Spinal cord (tissue), 10 donors: Measurements from ENCODE around the gene NUP210L. TPM values are rescaled to one million over a fixed set of nuclear protein-coding genes. Genes with fewer than 3 reads are reported as not detected.
"Not testable (repeated sequence)": the region's sequence is repeated elsewhere in the genome, so short reads cannot be mapped to it uniquely, and the experiment has no call there.

Source experiments
- DNase-seq, 6 donors: peaks; one replicate each; pipeline versions ENCODE4 v3.0.0 to v3.0.0-alpha.2; 2013 to 2015; ENCODE audit warnings: low spot score in 6 of 6, low read depth in 4 of 6
- H3K27ac ChIP-seq: one replicate; pipeline ENCODE4 v1.5.1; 2013; ENCODE audit warnings: low read depth, low read length, control low read depth
- H3K27me3 ChIP-seq: one replicate; pipeline ENCODE4 v1.6.1; 2013; ENCODE audit warnings: low read length; ENCODE audit not compliant: control insufficient read depth, insufficient read depth
- H3K36me3 ChIP-seq: one replicate; pipeline ENCODE4 v1.6.1; 2013; ENCODE audit warnings: low read length; ENCODE audit not compliant: control insufficient read depth, insufficient read depth
- H3K4me1 ChIP-seq: one replicate; pipeline ENCODE4 v1.6.1; 2013; ENCODE audit warnings: low read length; ENCODE audit not compliant: control insufficient read depth, insufficient read depth
- H3K4me3 ChIP-seq: one replicate; pipeline ENCODE4 v1.5.1; 2013; ENCODE audit warnings: low read depth, low read length, control low read depth
- H3K9me3 ChIP-seq: one replicate; pipeline ENCODE4 v1.6.1; 2013; ENCODE audit warnings: low read length; ENCODE audit not compliant: control insufficient read depth, insufficient read depth
- WGBS: methylation state at CpG from one replicate; pipeline ENCODE4 v1.1.5; 2013; ENCODE audit warnings: missing lambda C conversion rate; ENCODE audit not compliant: insufficient coverage; 5-methylcytosine and 5-hydroxymethylcytosine counted together
- polyA plus RNA-seq, 2 donors: library from polyadenylated mRNA; unstranded; fragments of 120-200 nt; gene quantifications; one replicate each; pipeline ENCODE4 v1.2.1, GENCODE V29; 2013; ENCODE audit not compliant: insufficient read length in 2 of 2
- total RNA-seq, 2 donors: library from RNA; depleted of rRNA in 1 of 2; stranded (reverse); fragments of 120-200 nt in 1 of 2; fragments of >200 nt in 1 of 2; gene quantifications; one replicate each; pipeline versions ENCODE4 v1.2.3 to v1.2.4, GENCODE V29; 2013 to 2014
- donor health status: healthy.

NUP210L gene
- total and polyA plus RNA-seq, 4 donors = 0.10 to 0.48 (median 0.13) TPM

DNA sequence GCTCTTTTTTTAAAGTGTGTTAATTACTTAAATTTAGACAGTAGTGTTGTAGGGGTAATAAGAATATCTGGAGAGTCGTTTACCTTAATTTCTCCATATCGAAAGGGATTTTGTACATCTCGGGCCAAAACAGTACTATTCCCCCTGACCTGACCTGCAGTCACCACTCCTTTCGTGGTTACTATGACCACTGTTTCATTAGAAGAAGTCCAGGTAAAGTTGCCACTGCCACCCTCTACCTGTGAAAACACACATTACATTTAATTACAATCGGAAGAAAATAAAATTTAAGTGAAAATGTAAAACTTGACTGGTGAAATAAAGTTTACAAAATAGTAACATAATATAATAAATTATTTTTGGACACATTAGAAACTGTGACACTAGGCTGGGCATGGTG is 37.2 kb downstream of the NUP210L start:
- Histone ChIP-seq H3K27ac (no peak overlapping the region), H3K36me3 (no peaks in the 10 kb centered on the region), H3K9me3 (no peaks in the 10 kb centered on the region), H3K4me3 (no peak overlapping the region), H3K27me3 (no peaks in the 10 kb centered on the region), H3K4me1 (peaks cover 3% of the 10 kb centered on the region)
- no peak for DNase-seq
- WGBS = no CpG with 5 or more reads among the region's 5 CpGs

DNA sequence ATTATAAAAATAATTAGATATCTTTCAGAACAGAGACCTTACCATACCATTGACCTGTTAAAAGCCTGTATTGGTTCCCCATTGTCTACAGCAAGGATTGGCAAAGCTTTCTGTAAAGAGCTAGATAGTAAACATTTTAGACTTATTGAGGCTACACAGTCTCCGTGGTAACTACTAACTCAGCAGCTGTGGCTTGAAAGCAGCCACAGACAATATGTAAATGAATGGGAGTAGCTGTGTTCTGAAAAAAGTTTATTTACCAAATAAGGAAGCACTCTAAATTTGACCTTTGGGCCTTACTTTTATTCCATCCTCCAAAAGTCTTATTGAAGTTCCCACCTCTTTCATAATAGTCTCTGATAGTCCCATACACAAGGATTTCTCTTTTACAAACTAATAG is 39.7 kb downstream of the NUP210L start:
- H3K4me3 ChIP-seq = no peak overlapping the region
- H3K9me3 ChIP-seq = no peaks in the 10 kb centered on the region
- H3K36me3 ChIP-seq = no peaks in the 10 kb centered on the region
- DNase-seq = peak in 3 of 6 donors; percentile 6 to 35 (median 16)
- H3K27ac ChIP-seq = no peak overlapping the region
- peaks cover 3% of the 10 kb centered on the region for H3K4me1 ChIP-seq
- H3K27me3 ChIP-seq = no peaks in the 10 kb centered on the region
- no CpG with 5 or more reads among the region's 1 CpG for WGBS

DNA sequence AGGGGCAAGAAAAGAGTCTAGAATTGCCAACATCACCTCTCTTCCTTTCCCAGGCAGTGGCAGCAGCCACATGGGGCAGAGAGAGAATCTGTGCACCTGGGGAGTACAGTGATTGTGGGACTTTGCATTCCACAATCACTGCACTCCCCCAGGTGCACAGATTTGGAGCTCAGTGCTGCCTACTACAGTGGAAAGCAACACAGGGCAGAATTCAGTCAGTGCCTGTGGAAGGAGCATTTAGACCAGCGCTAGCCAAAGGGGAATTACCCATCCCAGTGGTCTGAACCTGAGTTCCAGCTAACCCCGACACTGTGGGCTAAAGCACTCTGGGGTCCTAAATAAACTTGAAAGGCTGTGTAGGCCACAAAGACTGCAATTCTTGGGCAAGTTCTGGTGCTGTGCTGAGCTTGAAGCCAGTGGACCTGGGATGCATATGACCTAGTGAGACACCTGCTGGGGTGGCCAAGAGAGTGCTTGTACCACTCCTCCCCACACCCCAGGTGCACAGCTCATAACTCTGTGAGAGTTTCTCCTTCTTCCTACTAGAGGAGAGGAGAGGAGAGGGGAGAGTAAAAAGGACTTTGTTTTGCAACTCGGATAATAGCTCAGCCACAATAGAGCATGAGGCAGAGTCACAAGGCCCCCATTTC is 50.3 kb downstream of the NUP210L start:
- Histone ChIP-seq H3K9me3 (no peaks in the 10 kb centered on the region), H3K36me3 (no peaks in the 10 kb centered on the region), H3K4me1 (no peaks in the 10 kb centered on the region), H3K27me3 (no peaks in the 10 kb centered on the region), H3K4me3 (no peak overlapping the region), H3K27ac (no peak overlapping the region)
- WGBS = 54% methylated on average over 2 of the region's 3 CpGs
- DNase-seq = no peak

DNA sequence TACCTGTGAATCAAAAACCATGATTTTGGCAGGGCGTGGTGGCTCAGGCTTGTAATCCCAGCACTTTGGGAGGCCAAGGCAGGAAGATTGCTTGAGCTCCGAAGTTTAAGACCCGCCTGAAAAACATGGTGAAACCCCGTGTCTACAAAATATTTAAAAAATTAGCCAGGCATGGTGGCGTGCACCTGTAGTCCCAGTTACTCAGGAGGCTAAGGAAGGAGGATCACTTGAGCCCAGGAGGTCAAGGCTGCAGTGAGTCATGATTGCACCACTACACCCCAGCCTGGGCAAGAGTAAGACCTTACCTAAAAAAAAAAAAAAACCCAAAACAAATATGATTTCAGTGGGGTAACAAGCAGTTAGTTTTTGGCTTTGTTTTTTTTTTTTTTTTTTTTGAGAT is 54.7 kb downstream of the NUP210L start:
- H3K36me3 ChIP-seq, H3K27ac ChIP-seq, H3K27me3 ChIP-seq, H3K4me3 ChIP-seq, DNase-seq, H3K4me1 ChIP-seq, H3K9me3 ChIP-seq: not testable (repeated sequence)
- 82% methylated on average over 1 of the region's 5 CpGs for WGBS

GRCh38 chr1:154097873-154098272 is 57.0 kb downstream of the NUP210L start:
- 86% methylated on average over 2 of the region's 2 CpGs for WGBS

GRCh38 chr1:154095456-154096060 is 59.3 kb downstream of the NUP210L start:
- no peaks in the 10 kb centered on the region for H3K27me3 ChIP-seq
- no peak for DNase-seq
- no peaks in the 10 kb centered on the region for H3K9me3 ChIP-seq
- H3K4me1 ChIP-seq = no peaks in the 10 kb centered on the region
- no peak overlapping the region for H3K4me3 ChIP-seq
- H3K27ac ChIP-seq = no peak overlapping the region
- 100% methylated on average over 1 of the region's 2 CpGs for WGBS
- no peaks in the 10 kb centered on the region for H3K36me3 ChIP-seq

More at GRCh38 chr1:154097873-154098272, 57.0 kb downstream of the NUP210L start:
- Histone ChIP-seq H3K9me3 (no peaks in the 10 kb centered on the region), H3K27ac (no peak overlapping the region), H3K4me3 (no peak overlapping the region), H3K4me1 (no peaks in the 10 kb centered on the region), H3K36me3 (no peaks in the 10 kb centered on the region), H3K27me3 (no peaks in the 10 kb centered on the region)
- DNase-seq = no peak

DNA sequence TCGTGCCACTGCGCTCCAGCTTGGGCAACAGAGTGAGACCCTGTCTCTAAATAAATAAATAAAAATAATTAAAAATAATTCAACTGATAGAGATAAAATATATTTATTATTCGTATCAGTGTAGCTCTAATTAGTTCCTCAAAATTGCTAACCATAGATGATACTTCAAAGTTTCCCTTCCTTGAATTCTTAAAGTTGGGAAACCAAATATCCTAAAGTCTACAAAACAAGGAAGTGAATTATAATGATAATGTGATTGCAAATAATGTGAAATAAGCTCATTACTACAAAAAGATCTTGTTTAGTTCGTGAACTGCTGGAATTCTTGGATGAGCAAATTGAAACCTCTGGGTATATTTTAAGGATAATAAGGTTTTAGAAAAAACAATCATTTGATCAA is 60.5 kb downstream of the NUP210L start:
- Histone ChIP-seq H3K9me3 (no peaks in the 10 kb centered on the region), H3K4me3 (no peak overlapping the region), H3K27ac (no peak overlapping the region), H3K36me3 (no peaks in the 10 kb centered on the region), H3K4me1 (no peaks in the 10 kb centered on the region), H3K27me3 (no peaks in the 10 kb centered on the region)
- no peak for DNase-seq
- no CpG with 5 or more reads among the region's 4 CpGs for WGBS

- Histone ChIP-seq H3K36me3 (no peaks in the 10 kb centered on the region), H3K27me3 (no peaks in the 10 kb centered on the region), H3K27ac (no peak overlapping the region), H3K4me3 (no peak overlapping the region), H3K9me3 (no peaks in the 10 kb centered on the region), H3K4me1 (no peaks in the 10 kb centered on the region)
- WGBS = 94% methylated on average over 2 of the region's 3 CpGs
- DNase-seq = no peak
These were observed 61.2 kb downstream of the NUP210L start for GRCh38 chr1:154093699-154094098.

- no CpG with 5 or more reads among the region's 7 CpGs for WGBS
- Histone ChIP-seq H3K4me3 (no peak overlapping the region), H3K27ac (no peak overlapping the region), H3K9me3 (no peaks in the 10 kb centered on the region), H3K4me1 (no peaks in the 10 kb centered on the region), H3K36me3 (no peaks in the 10 kb centered on the region), H3K27me3 (no peaks in the 10 kb centered on the region)
- no peak for DNase-seq
These were observed 63.2 kb downstream of the NUP210L start for GRCh38 chr1:154091706-154092105.

GRCh38 chr1:154087574-154087973 is 67.3 kb downstream of the NUP210L start:
- 100% methylated on average over 1 of the region's 2 CpGs for WGBS
- no peak overlapping the region for H3K27ac ChIP-seq
- H3K27me3 ChIP-seq = no peaks in the 10 kb centered on the region
- no peaks in the 10 kb centered on the region for H3K4me1 ChIP-seq
- no peaks in the 10 kb centered on the region for H3K36me3 ChIP-seq
- H3K4me3 ChIP-seq = no peak overlapping the region
- H3K9me3 ChIP-seq = no peaks in the 10 kb centered on the region
- DNase-seq = no peak
